Measurements from ENCODE around the gene KCNQ1.

The KCNQ1 gene

DNA sequence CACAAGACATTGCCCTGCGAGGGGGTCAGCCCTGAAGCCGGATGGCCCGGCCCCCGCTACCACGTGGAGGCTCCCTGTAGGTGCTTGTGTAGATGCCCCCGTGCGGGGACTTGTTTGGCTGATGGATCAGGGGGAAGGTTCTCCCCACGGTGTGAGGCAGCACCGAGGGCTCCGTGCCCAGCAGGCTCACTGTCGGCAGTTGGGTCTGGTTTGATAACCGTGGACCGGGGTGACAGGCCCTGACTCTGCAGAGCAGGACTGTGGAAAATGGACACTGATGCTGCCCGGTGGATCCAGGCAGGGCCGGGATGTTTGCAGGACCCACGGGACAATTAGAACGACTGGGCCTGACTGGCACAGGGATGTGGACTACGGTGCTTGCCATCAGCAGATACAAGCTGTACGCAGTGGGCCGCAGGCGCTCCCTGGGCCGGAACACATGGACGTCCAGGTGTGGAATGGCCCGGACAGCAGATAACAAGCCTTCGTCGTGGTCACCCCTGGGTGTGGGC lies 19.0 kb downstream of the KCNQ1 start:
- 92 to 97% methylated on average over 14 to 22 of the region's 26 CpGs for WGBS, 2 experiments (ENCODE audit: insufficient coverage in 2 of 2)
- Histone ChIP-seq H3K27ac (ENCODE audit: low read depth, low read length, severe bottlenecking) (no peak overlapping the region), H3K4me1 (ENCODE audit: control insufficient read depth, insufficient read depth, low read length, poor library complexity, severe bottlenecking) (no peaks in the 10 kb centered on the region), H3K9me3 (ENCODE audit: control insufficient read depth, low read length) (no peaks in the 10 kb centered on the region), H3K36me3 (ENCODE audit: control insufficient read depth, insufficient read depth, low read length) (no peaks in the 10 kb centered on the region), H3K4me3 (ENCODE audit: extremely low read depth, insufficient read depth, low read length, poor library complexity, severe bottlenecking) (no peak overlapping the region)

DNA sequence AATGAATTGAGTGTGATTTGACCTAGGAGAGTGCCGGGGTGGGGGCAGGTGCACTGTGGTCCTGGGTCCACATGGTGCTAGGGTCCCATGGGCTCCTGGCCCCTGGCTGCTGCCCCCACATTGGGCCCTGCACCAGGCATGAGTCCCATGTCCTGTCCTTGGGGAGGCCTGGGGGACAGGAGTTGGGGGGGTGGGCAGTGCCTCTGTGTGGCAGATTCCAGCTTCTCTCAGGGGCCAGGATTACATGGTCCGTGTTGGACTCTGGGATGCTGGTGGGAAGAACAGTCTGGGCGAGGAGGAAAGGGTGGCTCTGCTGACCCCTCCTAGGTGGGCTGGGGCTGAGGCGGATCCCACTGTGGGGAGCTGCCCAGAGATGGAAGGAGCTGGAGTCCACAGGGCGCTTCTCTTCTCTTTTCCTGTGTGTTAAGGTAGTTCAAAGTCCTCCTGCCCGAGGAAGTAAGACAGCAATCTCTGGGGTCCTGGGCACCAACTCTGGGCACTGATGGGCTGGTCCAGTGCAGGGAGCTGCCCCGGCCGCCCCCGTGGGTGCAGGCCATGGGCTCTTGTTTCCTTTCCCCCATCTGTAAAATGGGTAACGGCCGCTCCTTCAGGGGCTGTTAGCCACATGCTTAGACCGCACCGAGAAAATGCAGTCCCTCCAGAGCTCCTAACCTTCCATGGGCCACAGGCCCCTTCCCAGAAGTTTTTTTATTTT lies 19.8 kb downstream of the KCNQ1 start:
- H3K9me3 ChIP-seq (ENCODE audit: control insufficient read depth, low read length), result no peaks in the 10 kb centered on the region
- H3K4me3 ChIP-seq (ENCODE audit: extremely low read depth, insufficient read depth, low read length, poor library complexity, severe bottlenecking), result no peak overlapping the region
- WGBS, 2 experiments (ENCODE audit: insufficient coverage in 2 of 2), result 83 to 86% methylated on average over 11 to 12 of the region's 13 CpGs
- H3K36me3 ChIP-seq (ENCODE audit: control insufficient read depth, insufficient read depth, low read length), result no peaks in the 10 kb centered on the region
- no peaks in the 10 kb centered on the region for H3K4me1 ChIP-seq (ENCODE audit: control insufficient read depth, insufficient read depth, low read length, poor library complexity, severe bottlenecking)
- H3K27ac ChIP-seq (ENCODE audit: low read depth, low read length, severe bottlenecking), result no peak overlapping the region

DNA sequence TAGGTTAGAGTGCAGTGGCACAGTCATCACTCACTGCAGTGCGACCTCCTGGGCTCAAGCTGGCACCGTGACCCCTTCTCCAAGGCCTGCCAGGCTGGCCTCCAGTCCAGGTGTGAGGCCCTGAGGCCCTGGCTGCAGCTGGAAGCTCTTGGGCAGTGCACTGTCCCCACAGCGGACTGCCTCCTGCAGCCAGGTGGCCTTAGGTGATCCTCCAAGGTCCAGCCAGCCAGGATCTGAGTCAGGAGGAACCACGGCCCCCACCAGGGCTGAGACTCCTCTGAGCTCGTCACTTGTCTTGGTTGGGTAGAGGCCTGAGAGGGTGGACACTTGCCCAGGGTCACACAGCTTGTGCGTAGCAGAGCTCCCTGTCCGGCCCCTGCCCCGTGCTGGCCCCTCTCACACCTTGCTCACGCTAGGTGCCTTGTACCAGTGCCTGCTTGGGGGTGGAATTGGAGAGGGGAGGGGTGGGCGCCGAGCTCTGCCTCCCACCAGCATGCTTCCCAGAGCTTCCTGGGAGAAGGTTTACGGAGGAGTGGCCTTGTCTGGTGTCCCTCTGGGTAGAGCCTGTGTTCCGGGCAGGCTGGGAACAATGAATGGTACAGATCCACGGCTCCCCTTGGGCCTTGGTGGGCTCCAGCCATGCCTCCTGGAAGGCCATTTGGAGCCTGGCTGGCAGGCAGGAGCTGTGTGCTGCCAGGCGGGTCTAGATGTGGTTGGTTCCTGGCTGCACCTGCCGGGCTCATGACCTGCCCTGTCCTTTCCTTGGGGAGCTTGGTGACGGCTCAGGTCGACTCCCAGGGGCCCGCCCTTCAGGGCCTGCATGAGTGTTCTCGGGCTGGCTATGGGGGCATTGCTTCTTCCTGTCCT lies 20.6 kb downstream of the KCNQ1 start:
- H3K36me3 ChIP-seq (ENCODE audit: control insufficient read depth, insufficient read depth, low read length), result no peaks in the 10 kb centered on the region
- H3K9me3 ChIP-seq (ENCODE audit: control insufficient read depth, low read length), result no peaks in the 10 kb centered on the region
- H3K4me3 ChIP-seq (ENCODE audit: extremely low read depth, insufficient read depth, low read length, poor library complexity, severe bottlenecking), result no peak overlapping the region
- no peaks in the 10 kb centered on the region for H3K4me1 ChIP-seq (ENCODE audit: control insufficient read depth, insufficient read depth, low read length, poor library complexity, severe bottlenecking)
- WGBS, 2 experiments (ENCODE audit: insufficient coverage in 2 of 2), result 84 to 85% methylated on average over 15 to 17 of the region's 20 CpGs
- no peak overlapping the region for H3K27ac ChIP-seq (ENCODE audit: low read depth, low read length, severe bottlenecking)

DNA sequence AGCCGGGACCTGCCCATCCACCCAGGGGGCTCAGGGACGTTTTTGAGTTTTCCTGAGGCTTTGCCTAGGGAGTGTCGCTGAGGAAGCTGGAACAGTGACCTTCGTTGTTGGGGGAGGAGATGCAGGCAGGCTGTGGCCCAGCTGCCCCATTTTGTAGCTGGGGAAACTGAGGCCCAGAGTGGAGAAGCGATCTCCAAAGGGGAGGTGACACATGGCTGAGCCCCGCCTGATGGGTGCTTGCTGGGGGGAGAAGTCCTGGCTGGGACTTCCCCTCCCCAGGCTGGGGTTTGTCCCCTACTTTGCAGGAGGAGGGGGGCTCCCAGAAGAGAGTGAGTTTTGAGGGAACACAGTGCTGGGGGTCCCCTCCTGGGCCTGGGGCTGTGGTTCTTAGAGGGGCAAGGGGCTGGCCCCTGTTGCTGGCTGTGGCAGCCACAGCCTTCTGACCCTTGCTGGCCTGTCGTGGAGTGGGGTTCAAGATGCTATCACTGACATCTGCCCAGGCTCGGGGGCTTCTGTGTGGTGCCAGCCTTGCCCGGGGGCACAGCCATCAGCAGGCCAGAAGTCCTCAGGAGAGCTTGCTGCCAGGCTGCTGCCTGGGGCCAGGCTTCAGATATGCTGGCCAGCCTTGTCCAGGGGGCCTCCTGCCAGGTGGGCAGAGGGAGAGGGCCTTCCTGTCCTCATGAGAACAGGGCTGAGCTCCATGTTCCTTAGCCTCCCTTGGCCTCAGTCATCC lies 21.4 kb downstream of the KCNQ1 start:
- no peaks in the 10 kb centered on the region for H3K4me1 ChIP-seq (ENCODE audit: control insufficient read depth, insufficient read depth, low read length, poor library complexity, severe bottlenecking)
- WGBS, 2 experiments (ENCODE audit: insufficient coverage in 2 of 2), result 78 to 93% methylated on average over 6 to 9 of the region's 9 CpGs
- no peak overlapping the region for H3K27ac ChIP-seq (ENCODE audit: low read depth, low read length, severe bottlenecking)
- no peaks in the 10 kb centered on the region for H3K9me3 ChIP-seq (ENCODE audit: control insufficient read depth, low read length)
- no peaks in the 10 kb centered on the region for H3K36me3 ChIP-seq (ENCODE audit: control insufficient read depth, insufficient read depth, low read length)
- H3K4me3 ChIP-seq (ENCODE audit: extremely low read depth, insufficient read depth, low read length, poor library complexity, severe bottlenecking), result no peak overlapping the region

DNA sequence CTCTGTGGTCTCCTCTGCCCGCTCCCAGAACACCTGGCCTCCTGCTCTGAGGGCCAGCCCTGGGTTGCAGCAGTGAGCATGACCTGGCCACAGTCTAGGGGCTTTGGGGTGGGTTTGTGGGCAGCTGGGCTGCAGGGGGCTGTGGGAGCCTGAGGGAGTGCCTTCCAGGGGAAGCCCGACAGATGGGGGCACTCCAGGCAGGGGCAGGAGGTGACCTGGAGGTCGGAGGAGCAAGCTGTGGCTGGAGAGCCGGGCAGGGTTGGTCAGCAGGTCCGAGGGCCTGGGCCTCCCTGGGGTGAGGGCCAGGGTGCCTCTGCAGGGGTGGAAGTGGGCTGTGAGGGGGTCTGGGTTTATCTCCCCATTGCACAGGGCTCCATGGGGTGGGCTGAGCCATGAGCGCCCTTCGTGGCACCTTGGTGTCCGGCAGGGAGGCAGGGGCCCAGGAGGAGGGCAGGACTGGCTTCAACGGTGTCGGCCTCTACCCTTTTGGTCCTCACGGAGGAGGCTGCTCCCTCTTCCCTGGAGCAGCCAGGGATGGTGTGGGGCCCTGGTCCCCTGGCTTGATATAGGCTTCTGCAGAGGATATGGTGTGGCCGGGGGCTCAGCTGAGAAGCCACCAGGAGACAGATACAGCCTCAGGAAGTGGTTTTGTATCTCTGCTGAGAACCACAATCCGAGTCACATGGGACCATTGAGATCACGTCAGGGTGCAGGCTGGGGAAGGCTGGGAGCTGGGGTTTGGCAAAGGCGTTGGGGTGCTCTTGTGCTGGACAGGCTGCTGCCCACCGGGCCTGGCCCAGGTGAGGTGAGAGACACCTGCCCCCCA lies 22.3 kb downstream of the KCNQ1 start:
- Histone ChIP-seq H3K36me3 (ENCODE audit: control insufficient read depth, insufficient read depth, low read length) (no peaks in the 10 kb centered on the region), H3K4me1 (ENCODE audit: control insufficient read depth, insufficient read depth, low read length, poor library complexity, severe bottlenecking) (no peaks in the 10 kb centered on the region), H3K4me3 (ENCODE audit: extremely low read depth, insufficient read depth, low read length, poor library complexity, severe bottlenecking) (no peak overlapping the region), H3K27ac (ENCODE audit: low read depth, low read length, severe bottlenecking) (no peak overlapping the region), H3K9me3 (ENCODE audit: control insufficient read depth, low read length) (no peaks in the 10 kb centered on the region)
- WGBS, 2 experiments (ENCODE audit: insufficient coverage in 2 of 2), result 81 to 91% methylated on average over 9 to 12 of the region's 16 CpGs

DNA sequence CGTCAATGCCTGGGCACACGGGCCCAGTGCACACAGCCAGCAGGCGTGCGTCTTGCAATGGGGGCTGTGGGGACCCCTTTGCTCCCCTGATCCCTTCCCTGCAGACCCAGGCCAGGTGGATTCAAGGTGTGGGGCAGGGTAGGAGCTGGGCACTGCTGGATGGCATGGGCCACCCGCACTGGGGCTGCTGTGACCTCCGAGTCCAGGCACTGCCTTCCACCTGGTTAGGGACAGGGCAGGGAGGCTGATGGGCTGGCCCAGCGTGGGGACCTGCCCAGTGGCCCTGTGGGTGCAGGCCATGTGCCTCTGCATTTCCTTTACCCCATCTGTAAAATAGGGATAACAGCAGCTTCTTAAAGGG lies 22.9 kb downstream of the KCNQ1 start:
- 73 to 95% methylated on average over 6 to 7 of the region's 7 CpGs for WGBS, 2 experiments (ENCODE audit: insufficient coverage in 2 of 2)
- no peaks in the 10 kb centered on the region for H3K9me3 ChIP-seq (ENCODE audit: control insufficient read depth, low read length)
- no peaks in the 10 kb centered on the region for H3K36me3 ChIP-seq (ENCODE audit: control insufficient read depth, insufficient read depth, low read length)
- H3K4me3 ChIP-seq (ENCODE audit: extremely low read depth, insufficient read depth, low read length, poor library complexity, severe bottlenecking), result no peak overlapping the region
- H3K27ac ChIP-seq (ENCODE audit: low read depth, low read length, severe bottlenecking), result no peak overlapping the region
- no peaks in the 10 kb centered on the region for H3K4me1 ChIP-seq (ENCODE audit: control insufficient read depth, insufficient read depth, low read length, poor library complexity, severe bottlenecking)

DNA sequence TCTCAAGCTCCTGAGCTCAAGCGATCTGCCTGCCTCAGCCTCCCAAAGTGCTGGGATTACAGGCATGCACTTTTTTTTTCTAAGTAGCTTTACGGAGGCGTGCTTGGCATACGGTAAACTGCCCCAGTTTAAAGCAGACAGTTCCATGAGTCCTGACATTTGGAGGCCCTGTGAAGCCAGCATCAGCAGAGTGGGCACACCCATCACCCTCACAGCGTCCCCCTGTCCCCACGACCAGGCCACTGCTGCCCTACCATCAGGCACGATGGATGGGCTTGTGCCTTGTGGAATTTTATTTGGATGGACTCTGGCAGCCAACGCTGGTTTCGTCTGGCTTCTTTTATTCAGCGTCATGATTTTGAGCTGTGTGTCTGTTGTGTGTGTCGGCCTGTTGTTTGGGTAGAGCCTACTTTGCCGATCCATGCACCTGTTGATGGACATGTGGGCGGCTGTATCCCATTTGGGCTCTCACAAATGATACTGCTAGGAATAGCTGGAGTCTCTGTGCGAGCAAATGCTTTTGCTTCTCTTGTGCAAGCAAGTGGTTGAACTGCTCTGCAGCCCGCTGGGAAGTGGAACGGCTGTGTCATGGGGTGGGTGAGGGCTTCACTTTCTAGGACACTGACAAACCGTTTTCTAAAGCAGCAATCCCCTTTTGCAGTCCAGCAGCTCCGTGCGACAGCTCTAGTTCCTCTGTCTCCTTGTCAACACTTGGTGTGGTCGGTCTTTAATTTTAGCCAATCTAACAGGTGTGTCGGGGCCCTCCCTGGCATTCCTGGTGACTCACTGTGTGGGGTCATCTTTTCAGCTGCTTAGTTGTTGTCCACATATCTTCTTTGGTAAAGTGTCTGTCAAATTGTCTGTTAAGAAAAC lies 23.8 kb downstream of the KCNQ1 start:
- Histone ChIP-seq H3K4me1 (ENCODE audit: control insufficient read depth, insufficient read depth, low read length, poor library complexity, severe bottlenecking) (no peaks in the 10 kb centered on the region), H3K4me3 (ENCODE audit: extremely low read depth, insufficient read depth, low read length, poor library complexity, severe bottlenecking) (no peak overlapping the region), H3K27ac (ENCODE audit: low read depth, low read length, severe bottlenecking) (no peak overlapping the region), H3K9me3 (ENCODE audit: control insufficient read depth, low read length) (no peaks in the 10 kb centered on the region), H3K36me3 (ENCODE audit: control insufficient read depth, insufficient read depth, low read length) (no peaks in the 10 kb centered on the region)
- 88 to 91% methylated on average over 17 to 18 of the region's 21 CpGs for WGBS, 2 experiments (ENCODE audit: insufficient coverage in 2 of 2)

DNA sequence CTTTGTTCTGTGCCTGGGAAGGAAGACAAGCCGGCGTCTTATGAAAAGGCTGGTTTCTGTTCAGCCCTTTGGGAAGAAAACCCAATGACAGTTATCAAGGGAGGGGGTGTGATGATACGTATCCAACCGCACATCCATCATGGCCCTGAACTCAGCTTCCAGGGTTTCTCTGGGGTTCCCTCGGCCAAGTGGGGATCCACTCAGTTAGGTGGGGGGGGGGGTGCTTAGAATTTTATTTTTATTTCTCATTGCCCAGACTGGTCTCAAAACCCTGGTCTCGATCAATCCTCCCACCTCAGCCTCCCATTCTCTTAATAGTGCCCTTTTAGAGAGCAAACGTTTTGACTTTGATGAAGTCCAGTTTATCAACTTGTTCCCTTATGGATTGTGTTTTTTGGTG lies 25.7 kb downstream of the KCNQ1 start:
- no peak overlapping the region for H3K4me3 ChIP-seq (ENCODE audit: extremely low read depth, insufficient read depth, low read length, poor library complexity, severe bottlenecking)
- H3K36me3 ChIP-seq (ENCODE audit: control insufficient read depth, insufficient read depth, low read length), result no peaks in the 10 kb centered on the region
- no peak overlapping the region for H3K27ac ChIP-seq (ENCODE audit: low read depth, low read length, severe bottlenecking)
- no peaks in the 10 kb centered on the region for H3K9me3 ChIP-seq (ENCODE audit: control insufficient read depth, low read length)
- 88 to 100% methylated on average over 1 to 4 of the region's 7 CpGs for WGBS, 2 experiments (ENCODE audit: insufficient coverage in 2 of 2)
- no peaks in the 10 kb centered on the region for H3K4me1 ChIP-seq (ENCODE audit: control insufficient read depth, insufficient read depth, low read length, poor library complexity, severe bottlenecking)

DNA sequence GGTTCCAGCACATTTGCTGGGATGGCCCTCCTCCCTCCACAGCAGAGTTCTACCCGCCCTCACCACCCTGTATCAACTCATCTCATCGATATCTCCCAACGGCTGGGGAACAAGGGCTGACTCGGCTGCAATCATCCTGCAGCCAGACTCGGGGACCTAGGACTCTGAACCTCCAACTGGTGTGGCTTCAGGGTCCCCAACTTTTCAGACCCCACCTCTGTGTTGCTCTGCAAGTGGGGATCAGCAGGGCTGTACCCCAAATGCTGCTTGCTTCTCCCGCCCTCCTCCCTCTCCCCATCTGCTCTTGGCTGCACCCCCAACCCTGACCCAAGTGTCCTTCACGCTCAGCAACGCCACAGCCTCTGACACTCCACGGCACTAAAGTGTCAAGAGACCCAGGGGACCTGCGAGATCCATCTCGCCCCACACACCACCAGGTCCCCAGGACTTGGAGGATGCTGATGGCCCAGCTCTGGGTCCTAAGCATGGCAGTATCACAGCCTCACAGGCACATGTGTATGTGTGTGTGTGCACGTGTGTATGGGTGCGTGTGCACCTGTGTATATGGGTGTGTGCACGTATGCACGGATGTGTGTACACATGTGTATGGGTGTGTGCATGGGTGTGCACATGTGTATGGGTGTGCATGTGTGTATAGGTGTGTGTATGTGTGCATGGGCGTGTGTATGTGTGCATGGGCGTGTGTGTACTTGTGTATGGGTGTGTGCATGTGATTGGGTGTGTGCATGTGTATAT lies 26.4 kb downstream of the KCNQ1 start:
- H3K36me3 ChIP-seq (ENCODE audit: control insufficient read depth, insufficient read depth, low read length), result no peaks in the 10 kb centered on the region

More for the DNA sequence above, 26.4 kb downstream of the KCNQ1 start:
- H3K4me3 ChIP-seq (ENCODE audit: extremely low read depth, insufficient read depth, low read length, poor library complexity, severe bottlenecking), result no peak overlapping the region
- no peaks in the 10 kb centered on the region for H3K4me1 ChIP-seq (ENCODE audit: control insufficient read depth, insufficient read depth, low read length, poor library complexity, severe bottlenecking)
- H3K27ac ChIP-seq (ENCODE audit: low read depth, low read length, severe bottlenecking), result no peak overlapping the region
- no peaks in the 10 kb centered on the region for H3K9me3 ChIP-seq (ENCODE audit: control insufficient read depth, low read length)
- WGBS, 2 experiments (ENCODE audit: insufficient coverage in 2 of 2), result 83 to 88% methylated on average over 8 to 16 of the region's 17 CpGs

Data from mesodermal cell (in vitro differentiated cells).